BJ (cell line): ENCODE measurements around the gene TM6SF1. TPM values are rescaled to one million over a fixed set of nuclear protein-coding genes. Genes with fewer than 3 reads are reported as not detected.

Experiments used
- CTCF ChIA-PET: fragments of 350-600 bp; formaldehyde crosslinking; extraction: SDS; loops from one replicate; lab custom pipeline; 2021; ENCODE audit warnings: antibody characterized with exemption, inconsistent platforms; lab: Yijun Ruan, JAX
- POLR2A ChIA-PET: fragments of 300-600 bp; sonication (Branson Sonifier 250); formaldehyde crosslinking; extraction: SDS; loops from one replicate; lab custom pipeline; 2021; ENCODE audit warnings: antibody characterized with exemption; lab: Charles Lee
- DNase-seq: peaks from one replicate; pipeline ENCODE4 v3.0.0-alpha.2; 2011; ENCODE audit warnings: low read depth
- H3K27me3 ChIP-seq: 2 replicates; pipeline ENCODE4 v1.6.0; 2011; ENCODE audit warnings: low read length; ENCODE audit not compliant: control insufficient read depth, insufficient read depth
- H3K36me3 ChIP-seq: 2 replicates; pipeline ENCODE4 v1.5.1; 2011; ENCODE audit warnings: low read length; ENCODE audit not compliant: control insufficient read depth, insufficient read depth
- H3K4me3 ChIP-seq: 2 replicates; pipeline ENCODE4 v1.5.1; 2011; ENCODE audit warnings: low read depth, mild to moderate bottlenecking, control low read depth, low read length
- CTCF ChIP-seq: IDR thresholded peaks from 2 replicates; pipeline ENCODE4 v1.5.1; 2011; ENCODE audit warnings: low read depth, mild to moderate bottlenecking, control low read depth, inconsistent platforms, low read length, moderate library complexity; ENCODE audit not compliant: insufficient read depth
- polyA plus RNA-seq: library from polyadenylated mRNA; depleted of rRNA; stranded (reverse); fragments of >200 nt; gene quantifications from 2 replicates; pipeline ENCODE4 v1.2.3, GENCODE V29; 2011

The TM6SF1 gene
- polyA plus RNA-seq, 1 experiment, result 3.2 TPM

- no peaks in the 10 kb centered on the region; the same call in 1 of the 2 replicates for H3K36me3 ChIP-seq
- ChIA-PET CTCF (interaction anchor here (0.7 kb wide), 1 partner anchor 149 kb away, joined by 3 read pairs; no protein-coding TSS in a partner anchor), POLR2A (no interaction called here)
- no peaks in the 10 kb centered on the region for H3K27me3 ChIP-seq
- TF ChIP-seq CTCF, result no peak
- H3K4me3 ChIP-seq, result no peak overlapping the region
- DNase-seq, result no peak
Observed at GRCh38 chr15:83160741-83161140, 53.3 kb downstream of the TM6SF1 start.

DNA sequence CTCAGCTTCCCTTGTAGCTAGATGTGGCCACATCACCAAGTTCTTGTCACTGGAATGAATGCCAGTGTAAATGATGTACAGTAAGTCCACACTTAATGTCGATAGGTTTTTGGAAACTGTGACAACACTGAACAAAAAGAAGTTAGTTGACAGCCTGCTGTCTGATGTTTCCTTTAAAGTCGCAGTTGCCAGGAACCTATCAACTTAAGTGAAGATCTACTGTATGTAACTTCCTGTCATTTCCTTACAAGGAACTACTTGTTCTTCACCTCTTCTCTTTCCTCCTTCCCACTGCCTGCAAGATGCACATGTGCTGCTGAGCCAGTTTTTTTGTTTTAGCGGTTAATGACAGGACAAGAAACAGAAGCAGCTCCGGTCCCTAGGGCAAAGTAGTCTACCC is 55.6 kb downstream of the TM6SF1 start:
- POLR2A ChIA-PET, result no interaction called here
- no peak for DNase-seq
- no peak overlapping the region for H3K4me3 ChIP-seq
- CTCF ChIA-PET, result interaction anchor here (1.0 kb wide), 1 partner anchor 152 kb away, joined by 3 read pairs; the partner anchor contains the start of gene C15orf40
- H3K27me3 ChIP-seq, result no peaks in the 10 kb centered on the region
- H3K36me3 ChIP-seq, result no peaks in the 10 kb centered on the region
- no peak for TF ChIP-seq CTCF

- POLR2A ChIA-PET, result no interaction called here
- DNase-seq, result no peak
- no peaks in the 10 kb centered on the region for H3K36me3 ChIP-seq
Observed at GRCh38 chr15:83164111-83164770, 56.8 kb downstream of the TM6SF1 start.

GRCh38 chr15:83164771-83165404 is 57.4 kb downstream of the TM6SF1 start:
- no peaks in the 10 kb centered on the region for H3K36me3 ChIP-seq
- POLR2A ChIA-PET, result no interaction called here
- H3K4me3 ChIP-seq, result no peak overlapping the region
- TF ChIP-seq CTCF, result no peak
- CTCF ChIA-PET, result no interaction called here
- no peaks in the 10 kb centered on the region for H3K27me3 ChIP-seq
- DNase-seq, result no peak

More at GRCh38 chr15:83164111-83164770, 56.8 kb downstream of the TM6SF1 start:
- CTCF ChIA-PET, result no interaction called here
- H3K27me3 ChIP-seq, result no peaks in the 10 kb centered on the region
- no peak overlapping the region for H3K4me3 ChIP-seq
- no peak for TF ChIP-seq CTCF

GRCh38 chr15:83166218-83166617 is 58.8 kb downstream of the TM6SF1 start:
- Histone ChIP-seq H3K4me3 (no peak overlapping the region), H3K27me3 (no peaks in the 10 kb centered on the region), H3K36me3 (no peaks in the 10 kb centered on the region)
- POLR2A ChIA-PET, result no interaction called here
- no peak for TF ChIP-seq CTCF
- DNase-seq, result no peak
- CTCF ChIA-PET, result no interaction called here
